ENCODE data around the gene SMPDL3A.

- TF ChIP-seq POLR2AphosphoS5 (IDR thresholded peaks at IDR 0.05; ENCODE audit: insufficient read depth in 1 of 2, low read depth in 1 of 2): no peak
- TF ChIP-seq CTCF (IDR thresholded peaks at IDR 0.05): no peak
These were observed 34.8 kb upstream of the SMPDL3A start for GRCh38 chr6:122754191-122754731.
